Nephron progenitor cell (in vitro differentiated cells): ENCODE results near the gene HPX.
A peak's percentile ranks its signal among the peaks of the same experiment; 100 is the strongest.

Experiments used
- DNase-seq: peaks from one replicate; pipeline ENCODE4 v3.0.0; 2021
- H3K27ac Mint-ChIP-seq: 2 replicates; pipeline ENCODE4 v1.8.0; 2021; ENCODE audit warnings: mild to moderate bottlenecking, moderate library complexity, mixed read lengths
- H3K27me3 Mint-ChIP-seq: 2 replicates; pipeline ENCODE4 v1.8.0; 2021; ENCODE audit warnings: mild to moderate bottlenecking, low read depth, mixed read lengths; ENCODE audit not compliant: poor library complexity
- H3K36me3 Mint-ChIP-seq: 2 replicates; pipeline ENCODE4 v1.8.0; 2021; ENCODE audit warnings: low read depth, mixed read lengths
- H3K4me1 Mint-ChIP-seq: 2 replicates; pipeline ENCODE4 v1.8.0; 2021; ENCODE audit warnings: mixed read lengths
- H3K4me3 Mint-ChIP-seq: 2 replicates; pipeline ENCODE4 v1.8.0; 2021; ENCODE audit warnings: mild to moderate bottlenecking, moderate library complexity, mixed read lengths
- H3K9me3 Mint-ChIP-seq: 2 replicates; pipeline ENCODE4 v1.8.0; 2021; ENCODE audit warnings: mild to moderate bottlenecking, moderate library complexity, mixed read lengths
- CTCF ChIP-seq: fragments of 200-600 bp; sonication (generic); IDR thresholded peaks from 2 replicates; pipeline ENCODE4 v1.5.0; 2021; ENCODE audit warnings: antibody characterized with exemption

Gene HPX

GRCh38 chr11:6485661-6486060, 44.9 kb upstream of the HPX start:
- H3K27ac Mint-ChIP-seq = no peak overlapping the region

GRCh38 chr11:6483015-6483414, 42.2 kb upstream of the HPX start:
- peak overlapping the region; percentile 46 for H3K27ac Mint-ChIP-seq
- peaks cover 25% of the 10 kb centered on the region for H3K36me3 Mint-ChIP-seq
- no peak for TF ChIP-seq CTCF
- H3K27me3 Mint-ChIP-seq = no peaks in the 10 kb centered on the region
- no peak for DNase-seq
- peaks cover 40% of the 10 kb centered on the region for H3K4me1 Mint-ChIP-seq
- H3K9me3 Mint-ChIP-seq = no peaks in the 10 kb centered on the region
- peak overlapping the region; percentile 96 for H3K4me3 Mint-ChIP-seq

More at GRCh38 chr11:6485661-6486060, 44.9 kb upstream of the HPX start:
- no peak overlapping the region for H3K4me3 Mint-ChIP-seq
- no peak for DNase-seq
- no peaks in the 10 kb centered on the region for H3K27me3 Mint-ChIP-seq
- H3K36me3 Mint-ChIP-seq = peaks cover 19% of the 10 kb centered on the region
- TF ChIP-seq CTCF = no peak
- H3K9me3 Mint-ChIP-seq = no peaks in the 10 kb centered on the region
- peaks cover 23% of the 10 kb centered on the region for H3K4me1 Mint-ChIP-seq

GRCh38 chr11:6482441-6482840, 41.7 kb upstream of the HPX start:
- peak overlapping the region; percentile 46 for H3K27ac Mint-ChIP-seq
- DNase-seq = no peak
- H3K4me3 Mint-ChIP-seq = peak overlapping the region; percentile 96
- no peak for TF ChIP-seq CTCF
- peaks cover 29% of the 10 kb centered on the region for H3K36me3 Mint-ChIP-seq
- H3K27me3 Mint-ChIP-seq = no peaks in the 10 kb centered on the region
- peaks cover 40% of the 10 kb centered on the region for H3K4me1 Mint-ChIP-seq
- no peaks in the 10 kb centered on the region for H3K9me3 Mint-ChIP-seq

- Mint-ChIP-seq H3K27ac (peak overlapping the region; percentile 98), H3K4me1 (peaks cover 40% of the 10 kb centered on the region), H3K36me3 (peaks cover 34% of the 10 kb centered on the region), H3K27me3 (no peaks in the 10 kb centered on the region), H3K9me3 (no peaks in the 10 kb centered on the region), H3K4me3 (peak overlapping the region; percentile 96)
- TF ChIP-seq CTCF = no peak
- DNase-seq = no peak
Measured at GRCh38 chr11:6481924-6482275, 41.1 kb upstream of the HPX start.

GRCh38 chr11:6481012-6481923, 40.5 kb upstream of the HPX start, which contains the start of the genes ARFIP2 and TIMM10B:
TSS of gene ARFIP2 (minus strand) at chr11:6481331. CDS start at chr11:6480421, 910 bp downstream.
TSS of gene TIMM10B (plus strand) at chr11:6481501. CDS start at chr11:6481517, 16 bp downstream.
- H3K9me3 Mint-ChIP-seq = no peaks in the 10 kb centered on the region

More at GRCh38 chr11:6481012-6481923, 40.5 kb upstream of the HPX start, which contains the start of the genes ARFIP2 and TIMM10B:
- H3K36me3 Mint-ChIP-seq = peaks cover 34% of the 10 kb centered on the region
- peak within 1 kb of the TSS; percentile 96 for H3K4me3 Mint-ChIP-seq
- DNase-seq = peak; percentile 97
- no peaks in the 10 kb centered on the region for H3K27me3 Mint-ChIP-seq
- peaks cover 40% of the 10 kb centered on the region for H3K4me1 Mint-ChIP-seq
- H3K27ac Mint-ChIP-seq = peak within 1 kb of the TSS; percentile 98
- no peak for TF ChIP-seq CTCF
